ENCODE measurements around the gene ASPHD1. TPM values are rescaled to one million over a fixed set of nuclear protein-coding genes. Genes with fewer than 3 reads are reported as not detected.

The ASPHD1 gene
- total and polyA plus RNA-seq, 11 donors: 0.20 to 5.3 (median 0.54) TPM; not detected in 4

DNA sequence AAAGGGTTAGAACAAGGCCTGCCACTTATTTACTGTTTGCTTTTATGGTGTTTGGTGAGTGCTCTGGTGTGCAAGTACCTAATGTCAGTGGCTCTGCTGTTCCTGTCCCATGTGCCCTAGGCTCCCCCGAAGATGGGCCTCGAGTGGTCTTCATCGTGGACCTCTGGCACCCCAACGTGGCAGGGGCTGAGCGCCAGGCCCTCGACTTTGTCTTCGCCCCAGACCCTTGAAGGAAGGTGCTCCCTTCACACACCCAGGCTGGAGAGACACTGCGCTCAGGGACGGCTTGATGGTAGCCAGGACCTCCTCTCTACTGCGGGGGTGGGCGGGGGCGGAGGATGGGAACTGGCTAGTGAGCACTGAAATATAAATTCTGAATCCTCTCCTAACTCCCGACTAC is 5.4 kb downstream of the ASPHD1 start:
- 78 to 86% (median 85%) methylated on average over 13 of the region's 13 CpGs for WGBS, 4 donors
- no peaks in the 10 kb centered on the region for H3K9me3 ChIP-seq
- TF ChIP-seq, protein P1, sequence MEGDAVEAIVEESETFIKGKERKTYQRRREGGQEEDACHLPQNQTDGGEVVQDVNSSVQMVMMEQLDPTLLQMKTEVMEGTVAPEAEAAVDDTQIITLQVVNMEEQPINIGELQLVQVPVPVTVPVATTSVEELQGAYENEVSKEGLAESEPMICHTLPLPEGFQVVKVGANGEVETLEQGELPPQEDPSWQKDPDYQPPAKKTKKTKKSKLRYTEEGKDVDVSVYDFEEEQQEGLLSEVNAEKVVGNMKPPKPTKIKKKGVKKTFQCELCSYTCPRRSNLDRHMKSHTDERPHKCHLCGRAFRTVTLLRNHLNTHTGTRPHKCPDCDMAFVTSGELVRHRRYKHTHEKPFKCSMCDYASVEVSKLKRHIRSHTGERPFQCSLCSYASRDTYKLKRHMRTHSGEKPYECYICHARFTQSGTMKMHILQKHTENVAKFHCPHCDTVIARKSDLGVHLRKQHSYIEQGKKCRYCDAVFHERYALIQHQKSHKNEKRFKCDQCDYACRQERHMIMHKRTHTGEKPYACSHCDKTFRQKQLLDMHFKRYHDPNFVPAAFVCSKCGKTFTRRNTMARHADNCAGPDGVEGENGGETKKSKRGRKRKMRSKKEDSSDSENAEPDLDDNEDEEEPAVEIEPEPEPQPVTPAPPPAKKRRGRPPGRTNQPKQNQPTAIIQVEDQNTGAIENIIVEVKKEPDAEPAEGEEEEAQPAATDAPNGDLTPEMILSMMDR (IDR thresholded peaks at IDR 0.05): no peak
- no peak for TF ChIP-seq POLR2A (IDR thresholded peaks at IDR 0.05)
- ATAC-seq: no peak
- H3K4me3 ChIP-seq: no peak overlapping the region
- H3K27me3 ChIP-seq: peaks cover 0 to 3% (median 0%) of the 10 kb centered on the region in 9 donors
- H3K27ac ChIP-seq: no peak overlapping the region
- H3K36me3 ChIP-seq: no peaks in the 10 kb centered on the region
- DNase-seq: no peak
- peaks cover 0 to 4% (median under 1%) of the 10 kb centered on the region in 12 donors for H3K4me1 ChIP-seq
- intact Hi-C loops (cut with DNase I): no loop called here

DNA sequence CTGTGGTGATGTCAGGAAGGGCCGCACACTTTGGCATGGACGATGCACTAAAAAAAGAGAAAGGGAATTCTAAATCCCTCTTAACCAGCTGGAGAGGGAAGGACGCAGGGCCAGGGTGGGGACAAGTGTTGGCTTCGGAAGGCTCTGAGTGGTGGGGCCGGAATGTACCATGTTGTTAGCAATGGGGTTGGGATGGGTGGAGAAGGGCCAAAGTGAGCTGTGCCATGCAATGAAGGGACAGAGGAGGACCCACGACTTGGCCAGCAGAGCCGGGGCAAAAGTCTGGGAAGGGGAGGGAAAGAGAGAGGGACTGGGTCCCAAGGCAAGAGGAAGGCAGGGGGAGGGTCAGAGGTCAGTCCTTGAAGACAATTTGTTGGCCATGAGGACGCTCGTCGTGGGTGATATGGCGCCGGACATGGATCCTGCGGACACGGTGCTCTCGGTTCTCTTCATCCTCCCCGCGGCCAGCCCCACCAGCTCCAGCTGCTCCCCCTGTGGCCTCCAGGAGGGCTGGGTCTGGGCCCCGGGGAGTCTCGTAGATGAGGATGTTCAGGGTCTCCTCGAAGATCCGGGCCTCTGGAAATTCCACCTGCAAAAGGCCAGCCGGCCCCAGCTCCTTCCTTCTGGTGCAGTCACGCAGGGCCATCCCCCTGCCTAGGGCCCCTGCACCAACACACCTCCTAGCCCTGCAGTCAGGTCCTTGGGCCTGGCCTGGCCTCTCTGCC is 6.4 kb downstream of the ASPHD1 start:
- DNase-seq: no peak

DNA sequence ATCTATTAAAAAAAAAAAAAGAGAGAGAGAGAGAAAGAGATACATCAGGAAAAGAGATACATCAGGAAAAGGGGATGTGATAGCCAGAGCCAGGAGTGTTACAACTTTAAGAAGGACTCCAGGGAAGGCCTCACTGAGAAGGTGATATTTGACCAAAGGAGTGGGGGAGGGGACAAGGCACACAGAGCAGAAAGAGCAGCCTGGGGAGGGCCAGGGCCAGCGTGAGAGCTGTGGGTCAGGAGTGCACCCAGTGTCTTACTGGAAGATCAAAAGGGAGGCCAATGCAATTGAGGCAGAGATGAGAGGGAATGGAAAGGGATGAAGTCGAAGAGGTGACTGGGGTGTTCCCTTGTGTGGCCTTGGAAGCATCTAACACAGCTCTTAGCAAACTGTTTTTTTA is 7.7 kb downstream of the ASPHD1 start:
- no peak overlapping the region for H3K4me3 ChIP-seq
- ATAC-seq (no peak), DNase-seq (no peak)
- intact Hi-C loops (cut with DNase I): no loop called here
- no peaks in the 10 kb centered on the region for H3K9me3 ChIP-seq
- no peak overlapping the region for H3K27ac ChIP-seq
- no peaks in the 10 kb centered on the region for H3K4me1 ChIP-seq
- TF ChIP-seq, protein P1 (IDR thresholded peaks at IDR 0.05): no peak
- TF ChIP-seq POLR2A (IDR thresholded peaks at IDR 0.05): no peak
- 64 to 75% (median 67%) methylated on average over 2 of the region's 2 CpGs for WGBS, 4 donors
- H3K36me3 ChIP-seq: peaks cover 0 to under 1% (median 0%) of the 10 kb centered on the region in 9 donors
- H3K27me3 ChIP-seq: no peaks in the 10 kb centered on the region

More for the DNA sequence above, 6.4 kb downstream of the ASPHD1 start:
- Histone ChIP-seq H3K27ac (no peak overlapping the region), H3K9me3 (no peaks in the 10 kb centered on the region), H3K36me3 (no peaks in the 10 kb centered on the region), H3K4me1 (no peaks in the 10 kb centered on the region), H3K27me3 (no peaks in the 10 kb centered on the region), H3K4me3 (no peak overlapping the region)
- TF ChIP-seq POLR2A (IDR thresholded peaks at IDR 0.05): no peak
- TF ChIP-seq, protein P1 (IDR thresholded peaks at IDR 0.05): no peak
- 77 to 84% (median 81%) methylated on average over 17 to 23 of the region's 23 CpGs for WGBS, 4 donors
- intact Hi-C loops (cut with DNase I): no loop called here
- ATAC-seq: no peak

DNA sequence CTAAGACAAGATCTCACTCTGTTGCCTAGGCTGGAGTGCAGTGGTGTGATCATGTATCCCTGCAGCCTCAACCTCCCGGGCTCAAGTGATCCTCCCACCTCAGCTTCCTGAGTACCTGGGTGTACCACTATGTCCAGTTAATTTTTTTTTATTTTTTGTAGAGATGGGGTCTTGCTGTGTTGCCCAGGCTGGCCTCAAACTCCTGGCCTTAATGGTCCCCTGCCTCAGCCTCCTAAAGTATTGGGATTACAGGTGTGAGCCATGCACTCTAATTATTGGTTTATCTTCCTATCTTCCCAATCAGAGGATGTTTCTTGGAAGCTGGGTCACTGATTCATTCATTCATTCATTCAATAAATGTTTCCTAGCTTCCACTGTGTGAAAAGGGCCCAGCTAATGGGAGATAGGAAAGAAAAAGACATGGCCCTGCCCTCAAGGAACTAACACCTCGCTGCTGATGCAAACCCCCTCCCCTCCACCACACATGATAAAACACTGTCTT is 8.5 kb downstream of the ASPHD1 start:
- Histone ChIP-seq H3K27me3 (no peaks in the 10 kb centered on the region), H3K36me3 (peaks cover 0 to 6% (median 0%) of the 10 kb centered on the region in 9 donors), H3K4me3 (no peak overlapping the region), H3K4me1 (no peaks in the 10 kb centered on the region), H3K9me3 (no peaks in the 10 kb centered on the region), H3K27ac (no peak overlapping the region)
- intact Hi-C loops (cut with DNase I): no loop called here
- DNase-seq: no peak
- TF ChIP-seq, protein P1 (IDR thresholded peaks at IDR 0.05): no peak
- TF ChIP-seq POLR2A (IDR thresholded peaks at IDR 0.05): no peak
- ATAC-seq: no peak
- 85 to 91% (median 88%) methylated on average over 2 of the region's 2 CpGs for WGBS, 4 donors

Measured in heart left ventricle (tissue), 16 donors.